Smooth muscle cell (in vitro differentiated cells): ENCODE results near the gene FCHSD2. TPM values are rescaled to one million over a fixed set of nuclear protein-coding genes. Genes with fewer than 3 reads are reported as not detected.

ENCODE experiments used
- DNase-seq: peaks from one replicate; lab custom pipeline; 2025; ENCODE audit not compliant: unreplicated experiment; lab: John Stamatoyannopoulos, UW
- H2AFZ ChIP-seq: fragments of 200-600 bp; sonication (generic); 2 replicates; pipeline ENCODE4 v1.6.0; 2016; ENCODE audit warnings: antibody characterized with exemption, low read depth, mild to moderate bottlenecking
- H3F3A ChIP-seq: fragments of 200-600 bp; sonication (generic); 2 replicates; pipeline ENCODE4 v1.6.0; 2017; ENCODE audit warnings: antibody characterized with exemption, low read depth
- H3K27ac ChIP-seq: fragments of 200-600 bp; sonication (generic); 2 replicates; pipeline ENCODE4 v1.5.1; 2016; ENCODE audit warnings: low read depth, mild to moderate bottlenecking
- H3K27me3 ChIP-seq: fragments of 200-600 bp; sonication (generic); 2 replicates; pipeline ENCODE4 v1.6.1; 2016; ENCODE audit warnings: low read depth, mild to moderate bottlenecking
- H3K36me3 ChIP-seq: fragments of 200-600 bp; sonication (generic); 2 replicates; pipeline ENCODE4 v1.5.1; 2016; ENCODE audit warnings: low read depth
- H3K4me1 ChIP-seq: fragments of 200-600 bp; sonication (generic); 2 replicates; pipeline ENCODE4 v1.5.1; 2016; ENCODE audit warnings: low read depth
- H3K4me2 ChIP-seq: fragments of 200-600 bp; sonication (generic); 2 replicates; pipeline ENCODE4 v1.6.0; 2016; ENCODE audit warnings: mild to moderate bottlenecking
- H3K4me3 ChIP-seq: fragments of 200-600 bp; sonication (generic); 2 replicates; pipeline ENCODE4 v1.5.1; 2016; ENCODE audit warnings: mild to moderate bottlenecking
- H3K79me2 ChIP-seq: fragments of 200-600 bp; sonication (generic); 2 replicates; pipeline ENCODE4 v1.6.0; 2016; ENCODE audit warnings: low read depth, mild to moderate bottlenecking
- H3K9ac ChIP-seq: fragments of 200-600 bp; sonication (generic); 2 replicates; pipeline ENCODE4 v1.6.0; 2016; ENCODE audit warnings: low read depth
- H3K9me3 ChIP-seq: fragments of 200-600 bp; sonication (generic); replicated peaks from 2 replicates; pipeline ENCODE4 v1.5.1; 2016; ENCODE audit warnings: low read depth
- H4K20me1 ChIP-seq: fragments of 200-600 bp; sonication (generic); 2 replicates; pipeline ENCODE4 v1.6.0; 2016; ENCODE audit warnings: low read depth
- WGBS: methylation state at CpG from one replicate; pipeline ENCODE4 v1.1.7; 2016; ENCODE audit warnings: low lambda C conversion rate; 5-methylcytosine and 5-hydroxymethylcytosine counted together
- polyA plus RNA-seq: library from polyadenylated mRNA; unstranded; fragments of >200 nt; fragmentation: Nextera tagmentation; extraction: Ambion mirVana; gene quantifications from 2 replicates; pipeline ENCODE4 v1.2.1, GENCODE V29; 2016
- total RNA-seq: library from RNA; depleted of rRNA; stranded (reverse); fragments of >200 nt; gene quantifications from 2 replicates; pipeline ENCODE4 v1.2.3, GENCODE V29; 2014
- TF ChIP-seq, protein P1 (sequence below): fragments of 200-600 bp; sonication (generic); IDR thresholded peaks from 2 replicates; pipeline ENCODE4 v1.5.1; 2017; ENCODE audit warnings: borderline replicate concordance, mild to moderate bottlenecking, antibody characterized with exemption; ENCODE audit not compliant: insufficient read depth, poor library complexity, severe bottlenecking

The FCHSD2 gene
- total and polyA plus RNA-seq, 2 experiments from 2014 or later = 14.6 to 24.3 TPM

DNA sequence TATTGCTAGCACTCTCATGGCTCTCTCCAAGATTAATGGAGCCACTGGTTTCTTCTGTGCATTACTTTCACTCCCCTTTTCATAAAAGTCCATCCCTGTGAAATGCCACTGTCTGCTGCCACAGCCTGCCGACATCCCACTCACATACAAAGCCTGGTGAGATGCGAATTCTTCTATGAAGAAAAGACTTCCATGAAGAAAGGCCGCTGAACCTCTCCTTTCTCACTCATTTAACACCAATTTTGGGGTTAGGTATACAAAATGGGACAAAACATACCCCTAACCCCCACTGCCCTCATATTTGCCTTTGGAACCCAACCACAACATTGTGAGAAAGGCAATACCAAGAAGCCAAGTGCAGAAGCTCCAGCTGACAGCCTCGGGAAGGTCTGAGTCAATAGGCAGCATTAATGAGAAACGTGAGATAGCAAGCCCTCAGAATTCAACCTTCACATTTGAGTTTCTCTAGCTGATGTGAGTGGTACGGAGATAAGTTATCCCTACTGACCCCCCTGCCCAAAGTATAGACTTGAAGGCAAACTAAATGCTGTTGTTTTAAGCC lies 171.5 kb downstream of the FCHSD2 start:
- 59% methylated on average over 6 of the region's 6 CpGs for WGBS
- peaks cover 3% of the 10 kb centered on the region for H4K20me1 ChIP-seq
- H3K4me2 ChIP-seq = peak overlapping the region; percentile 3
- no peaks in the 10 kb centered on the region for H3K9me3 ChIP-seq
- H3K79me2 ChIP-seq = no peaks in the 10 kb centered on the region
- no peak for DNase-seq
- H3K27me3 ChIP-seq = no peaks in the 10 kb centered on the region
- no peak overlapping the region for H3K9ac ChIP-seq
- H3K27ac ChIP-seq = peak overlapping the region; percentile 63
- H2AFZ ChIP-seq = no peak overlapping the region
- TF ChIP-seq, protein P1, sequence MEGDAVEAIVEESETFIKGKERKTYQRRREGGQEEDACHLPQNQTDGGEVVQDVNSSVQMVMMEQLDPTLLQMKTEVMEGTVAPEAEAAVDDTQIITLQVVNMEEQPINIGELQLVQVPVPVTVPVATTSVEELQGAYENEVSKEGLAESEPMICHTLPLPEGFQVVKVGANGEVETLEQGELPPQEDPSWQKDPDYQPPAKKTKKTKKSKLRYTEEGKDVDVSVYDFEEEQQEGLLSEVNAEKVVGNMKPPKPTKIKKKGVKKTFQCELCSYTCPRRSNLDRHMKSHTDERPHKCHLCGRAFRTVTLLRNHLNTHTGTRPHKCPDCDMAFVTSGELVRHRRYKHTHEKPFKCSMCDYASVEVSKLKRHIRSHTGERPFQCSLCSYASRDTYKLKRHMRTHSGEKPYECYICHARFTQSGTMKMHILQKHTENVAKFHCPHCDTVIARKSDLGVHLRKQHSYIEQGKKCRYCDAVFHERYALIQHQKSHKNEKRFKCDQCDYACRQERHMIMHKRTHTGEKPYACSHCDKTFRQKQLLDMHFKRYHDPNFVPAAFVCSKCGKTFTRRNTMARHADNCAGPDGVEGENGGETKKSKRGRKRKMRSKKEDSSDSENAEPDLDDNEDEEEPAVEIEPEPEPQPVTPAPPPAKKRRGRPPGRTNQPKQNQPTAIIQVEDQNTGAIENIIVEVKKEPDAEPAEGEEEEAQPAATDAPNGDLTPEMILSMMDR = no peak
- no peaks in the 10 kb centered on the region for H3K36me3 ChIP-seq
- H3K4me1 ChIP-seq = peaks cover 17% of the 10 kb centered on the region
- no peak overlapping the region for H3K4me3 ChIP-seq
- no peaks in the 10 kb centered on the region for H3F3A ChIP-seq

DNA sequence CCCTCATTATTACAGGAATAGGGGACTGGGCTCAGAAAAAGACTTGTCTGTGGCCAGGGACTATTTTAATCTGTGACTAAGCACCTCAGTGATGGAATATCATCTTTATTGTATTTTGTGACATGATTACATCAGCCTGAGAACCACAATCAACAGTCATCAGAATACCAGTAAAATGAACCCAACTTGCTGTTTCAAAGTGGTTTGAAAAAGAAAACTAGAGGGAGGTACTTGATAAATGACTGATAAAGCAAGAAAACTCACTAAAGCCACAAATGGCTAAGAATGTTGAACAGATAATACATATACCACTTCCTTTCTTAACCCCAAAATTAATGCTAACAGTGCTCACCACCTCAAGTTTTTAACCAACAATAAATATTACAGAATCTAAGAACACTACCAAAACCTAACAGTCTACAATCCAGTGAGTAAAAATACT lies 172.2 kb downstream of the FCHSD2 start:
- peak overlapping the region; percentile 63 for H3K27ac ChIP-seq
- no peaks in the 10 kb centered on the region for H3K36me3 ChIP-seq
- H3K4me1 ChIP-seq = peaks cover 10% of the 10 kb centered on the region
- H2AFZ ChIP-seq = no peak overlapping the region
- no peak for DNase-seq
- H4K20me1 ChIP-seq = peaks cover 3% of the 10 kb centered on the region
- TF ChIP-seq, protein P1 = no peak
- no peaks in the 10 kb centered on the region for H3K27me3 ChIP-seq
- H3K4me2 ChIP-seq = peak overlapping the region; percentile 3
- no peaks in the 10 kb centered on the region for H3K79me2 ChIP-seq
- no peak overlapping the region for H3K4me3 ChIP-seq
- no peaks in the 10 kb centered on the region for H3K9me3 ChIP-seq
- no peak overlapping the region for H3K9ac ChIP-seq
- no peaks in the 10 kb centered on the region for H3F3A ChIP-seq

DNA sequence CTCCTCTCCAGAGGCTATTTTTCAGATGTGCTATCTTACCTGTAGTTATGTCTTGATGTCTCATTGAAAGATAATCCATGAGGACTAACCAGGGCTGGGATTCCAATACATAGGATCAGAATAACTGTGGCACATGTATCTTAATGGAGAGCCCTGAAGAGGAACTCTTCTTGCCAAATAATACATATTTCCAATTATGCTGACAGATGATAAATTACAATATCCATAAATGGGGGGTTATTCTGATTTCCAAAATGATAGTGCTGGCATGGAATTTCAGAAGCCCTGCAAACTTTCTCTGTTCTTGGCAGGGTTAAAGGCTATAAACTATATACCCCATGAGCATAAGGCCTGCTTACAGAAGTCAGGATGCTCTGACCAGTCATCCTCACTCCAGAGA lies 173.7 kb downstream of the FCHSD2 start:
- Histone ChIP-seq H3F3A (no peaks in the 10 kb centered on the region), H3K9ac (no peak overlapping the region), H3K79me2 (no peaks in the 10 kb centered on the region), H3K4me2 (no peak overlapping the region), H3K9me3 (no peaks in the 10 kb centered on the region), H3K27me3 (no peaks in the 10 kb centered on the region), H3K4me3 (no peak overlapping the region), H3K4me1 (peaks cover 10% of the 10 kb centered on the region), H4K20me1 (peaks cover 3% of the 10 kb centered on the region), H2AFZ (no peak overlapping the region), H3K27ac (no peak overlapping the region), H3K36me3 (no peaks in the 10 kb centered on the region)
- TF ChIP-seq, protein P1 = no peak
- no peak for DNase-seq

DNA sequence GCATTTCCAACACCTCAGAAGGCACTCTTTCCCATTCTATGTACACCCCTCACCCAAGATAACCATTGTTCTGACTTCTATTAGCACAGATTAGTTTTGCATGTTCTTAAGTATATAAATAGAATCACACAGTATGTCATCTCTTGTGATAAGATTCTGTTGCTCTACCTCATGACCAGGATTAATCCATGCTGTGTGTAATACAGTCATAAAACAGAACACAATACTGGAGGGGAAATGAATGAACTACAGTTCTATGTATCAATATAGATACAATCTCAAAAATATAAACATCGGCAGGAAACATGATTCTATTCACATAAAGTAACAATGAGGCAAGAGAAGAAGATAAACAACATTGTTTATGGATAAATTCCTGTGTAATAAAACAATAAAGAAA lies 176.4 kb downstream of the FCHSD2 start:
- H3K27ac ChIP-seq = no peak overlapping the region
- H4K20me1 ChIP-seq = no peaks in the 10 kb centered on the region
- TF ChIP-seq, protein P1 = no peak
- H3K4me1 ChIP-seq = peaks cover 4% of the 10 kb centered on the region
- H2AFZ ChIP-seq = no peak overlapping the region
- no peak overlapping the region for H3K9ac ChIP-seq
- H3K79me2 ChIP-seq = no peaks in the 10 kb centered on the region
- no peaks in the 10 kb centered on the region for H3K27me3 ChIP-seq
- DNase-seq = no peak
- H3K4me3 ChIP-seq = no peak overlapping the region
- no peaks in the 10 kb centered on the region for H3K9me3 ChIP-seq
- no peak overlapping the region for H3K4me2 ChIP-seq
- WGBS = 93% methylated on average over 1 of the region's 1 CpG
- H3F3A ChIP-seq = no peaks in the 10 kb centered on the region
- no peaks in the 10 kb centered on the region for H3K36me3 ChIP-seq
